HG03097 (cell line): ENCODE results near the gene TAOK1.
"Not testable (repeated sequence)": the region's sequence is repeated elsewhere in the genome, so short reads cannot be mapped to it uniquely, and the experiment has no call there.

Experiments used
- ATAC-seq: cut with Tn5 transposase; IDR thresholded peaks from one replicate; pipeline ENCODE4 v1.9.1; 2021; ENCODE audit not compliant: unreplicated experiment, low FRiP score

Gene TAOK1

GRCh38 chr17:29526322-29526721 is 136.2 kb downstream of the TAOK1 start:
- ATAC-seq = no peak

GRCh38 chr17:29533976-29534375 is 143.8 kb downstream of the TAOK1 start:
- ATAC-seq = no peak

- ATAC-seq = no peak
These were observed 153.9 kb downstream of the TAOK1 start for GRCh38 chr17:29544066-29544465.

- no peak for ATAC-seq
These were observed 155.9 kb downstream of the TAOK1 start for GRCh38 chr17:29546085-29546484.

DNA sequence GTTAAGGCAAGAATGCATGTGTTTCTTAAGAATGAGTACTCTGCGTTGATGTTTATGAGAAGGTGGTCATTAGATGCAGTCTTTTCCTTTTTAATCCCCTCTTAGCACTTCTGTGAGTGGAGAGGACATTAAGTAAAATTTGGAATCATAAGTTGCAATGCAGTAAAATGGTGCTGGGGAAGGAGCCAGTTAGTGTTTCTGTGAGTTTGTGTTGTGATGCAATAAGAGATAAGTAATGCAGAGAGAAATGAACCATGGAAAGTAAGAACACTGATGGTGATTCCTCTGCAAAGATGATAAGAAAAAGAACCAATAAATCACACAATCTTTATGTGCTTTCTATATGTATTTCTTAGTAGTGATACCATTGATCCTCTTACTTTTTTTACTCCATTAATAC is 156.7 kb downstream of the TAOK1 start:
- ATAC-seq = no peak

GRCh38 chr17:29549177-29549923 is 159.2 kb downstream of the TAOK1 start:
- ATAC-seq = peak; percentile 69

- no peak for ATAC-seq
These were observed 165.7 kb downstream of the TAOK1 start for GRCh38 chr17:29555840-29556239.

- no peak for ATAC-seq
These were observed 167.0 kb downstream of the TAOK1 start for GRCh38 chr17:29557085-29557738.

GRCh38 chr17:29557739-29558116 is 167.6 kb downstream of the TAOK1 start:
- no peak for ATAC-seq

- not testable (repeated sequence) for ATAC-seq
These were observed 168.0 kb downstream of the TAOK1 start for GRCh38 chr17:29558139-29558538.

- no peak for ATAC-seq
These were observed 169.5 kb downstream of the TAOK1 start for GRCh38 chr17:29559640-29560039.

DNA sequence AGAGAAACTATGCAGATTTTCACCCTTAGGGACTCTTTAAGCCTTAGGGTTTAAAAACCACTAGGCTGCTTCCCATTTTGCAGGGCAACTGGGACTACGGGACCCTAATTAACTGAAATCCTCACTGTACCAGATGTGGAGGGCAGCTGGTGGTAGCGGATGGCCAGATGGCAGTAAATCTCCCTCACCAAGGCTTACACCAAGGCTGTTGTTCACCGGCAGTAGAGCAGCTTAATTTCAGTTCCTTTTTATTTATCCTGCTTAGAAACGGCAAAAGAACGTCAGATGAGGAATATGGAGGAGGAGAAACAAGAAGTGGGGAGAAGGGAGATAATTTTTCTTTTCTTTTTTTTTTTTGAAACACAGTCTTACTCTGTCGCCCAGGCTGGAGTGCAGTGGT is 170.2 kb downstream of the TAOK1 start:
- ATAC-seq = no peak

DNA sequence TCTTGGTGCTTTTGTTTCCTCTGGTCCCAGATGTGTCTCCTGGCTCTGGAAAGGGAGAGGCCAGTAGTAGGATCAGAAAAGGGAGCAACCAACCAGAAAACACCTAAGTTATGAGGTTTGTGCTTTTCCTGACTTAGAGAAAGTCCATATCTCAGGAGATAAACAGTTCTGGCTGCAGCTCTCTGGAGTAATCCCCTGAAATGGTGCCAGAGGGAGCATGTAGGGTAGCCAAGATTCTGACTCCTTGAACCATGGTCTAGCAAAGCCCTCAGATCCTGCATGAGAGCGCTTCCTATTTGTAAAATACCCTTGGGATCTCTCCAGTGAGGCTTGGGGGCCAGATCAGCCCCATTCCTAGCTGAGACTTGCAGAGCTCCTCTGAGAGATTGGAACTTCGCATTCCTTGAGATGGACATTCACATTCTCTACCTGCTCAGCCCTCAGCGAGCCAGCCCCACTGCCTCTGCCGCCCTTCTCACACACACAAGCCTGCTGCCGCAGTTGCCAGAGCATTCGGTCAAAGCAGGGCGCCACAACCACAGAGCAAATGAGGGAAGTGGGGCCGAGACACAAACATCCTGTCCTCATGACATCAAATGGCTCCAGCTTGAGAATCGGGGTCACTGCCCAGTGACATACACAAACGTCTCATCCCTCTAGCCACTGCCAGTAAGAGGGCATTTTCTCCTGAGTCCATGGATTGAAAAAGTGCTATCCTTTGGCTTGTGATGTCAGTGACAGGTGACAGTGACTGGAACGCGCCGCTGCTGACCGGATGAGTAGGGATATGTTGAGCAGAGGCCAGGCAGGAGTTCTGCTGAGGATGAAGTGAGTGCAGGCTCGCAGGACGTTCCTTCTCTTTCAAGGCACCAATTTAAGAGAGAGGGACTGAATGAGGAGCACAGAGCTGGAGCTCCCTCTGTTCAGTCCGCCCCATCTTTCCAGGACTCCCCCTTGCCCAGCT is 171.7 kb downstream of the TAOK1 start:
- no peak for ATAC-seq

- ATAC-seq = no peak
These were observed 172.5 kb downstream of the TAOK1 start for GRCh38 chr17:29562615-29563014.

DNA sequence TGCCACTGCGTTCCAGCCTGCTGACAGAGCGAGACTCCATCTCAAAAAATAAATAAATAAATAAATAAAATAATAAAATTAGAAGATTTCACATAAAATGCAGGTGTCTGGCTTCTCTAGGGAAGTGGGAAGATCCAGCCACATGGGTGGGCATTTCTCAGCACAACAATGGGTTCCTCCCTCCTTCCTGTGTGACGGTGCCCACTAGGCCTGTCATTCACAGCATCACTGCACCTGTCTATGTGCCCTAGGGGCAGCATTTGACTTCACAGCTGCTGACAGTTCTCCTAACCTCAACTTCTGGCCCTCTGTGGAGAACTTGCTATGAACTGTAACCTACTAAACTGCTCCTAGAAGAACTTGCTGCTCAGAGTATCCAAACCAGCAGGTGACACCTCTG is 173.7 kb downstream of the TAOK1 start:
- ATAC-seq = no peak

DNA sequence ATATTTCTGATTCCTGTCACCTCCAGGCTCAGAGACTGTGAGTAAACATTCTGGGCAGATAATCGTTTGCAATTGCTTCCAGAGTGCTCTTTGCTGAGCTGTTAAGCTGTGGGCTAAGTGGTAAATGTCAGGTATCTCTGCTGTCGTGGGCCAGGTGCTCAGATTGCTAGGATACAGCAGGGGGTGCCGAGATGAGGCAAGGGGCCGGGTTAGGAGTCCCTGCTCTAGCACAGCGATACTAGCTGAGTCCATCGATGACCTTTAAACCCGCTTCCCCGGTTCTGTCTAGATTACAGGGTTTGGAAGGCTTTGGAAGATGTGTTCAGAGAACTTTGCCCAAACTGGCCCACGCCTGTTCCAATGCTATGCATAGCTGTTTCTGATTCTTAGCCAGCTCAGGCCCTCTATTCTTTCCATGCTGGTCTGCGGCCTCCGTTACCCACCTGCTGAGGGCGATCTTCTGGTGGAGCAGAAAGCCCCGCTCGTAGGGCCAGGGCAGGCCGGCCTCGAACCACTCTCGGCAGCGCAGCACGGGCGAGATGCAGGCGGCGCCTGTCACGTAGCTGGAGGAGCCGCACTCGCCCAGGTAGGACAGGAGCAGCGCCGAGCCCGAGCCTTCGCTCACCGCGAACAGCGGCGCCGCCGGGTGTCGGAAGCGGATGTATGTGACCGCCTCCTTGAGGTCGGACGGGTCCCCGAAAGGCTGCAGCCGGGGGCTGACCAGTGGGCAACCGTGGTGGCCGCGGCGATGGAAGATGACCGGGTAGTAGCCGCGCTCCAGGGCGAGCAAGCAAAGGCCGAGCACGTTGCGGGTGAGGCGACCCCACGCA is 175.7 kb downstream of the TAOK1 start:
- ATAC-seq = no peak

DNA sequence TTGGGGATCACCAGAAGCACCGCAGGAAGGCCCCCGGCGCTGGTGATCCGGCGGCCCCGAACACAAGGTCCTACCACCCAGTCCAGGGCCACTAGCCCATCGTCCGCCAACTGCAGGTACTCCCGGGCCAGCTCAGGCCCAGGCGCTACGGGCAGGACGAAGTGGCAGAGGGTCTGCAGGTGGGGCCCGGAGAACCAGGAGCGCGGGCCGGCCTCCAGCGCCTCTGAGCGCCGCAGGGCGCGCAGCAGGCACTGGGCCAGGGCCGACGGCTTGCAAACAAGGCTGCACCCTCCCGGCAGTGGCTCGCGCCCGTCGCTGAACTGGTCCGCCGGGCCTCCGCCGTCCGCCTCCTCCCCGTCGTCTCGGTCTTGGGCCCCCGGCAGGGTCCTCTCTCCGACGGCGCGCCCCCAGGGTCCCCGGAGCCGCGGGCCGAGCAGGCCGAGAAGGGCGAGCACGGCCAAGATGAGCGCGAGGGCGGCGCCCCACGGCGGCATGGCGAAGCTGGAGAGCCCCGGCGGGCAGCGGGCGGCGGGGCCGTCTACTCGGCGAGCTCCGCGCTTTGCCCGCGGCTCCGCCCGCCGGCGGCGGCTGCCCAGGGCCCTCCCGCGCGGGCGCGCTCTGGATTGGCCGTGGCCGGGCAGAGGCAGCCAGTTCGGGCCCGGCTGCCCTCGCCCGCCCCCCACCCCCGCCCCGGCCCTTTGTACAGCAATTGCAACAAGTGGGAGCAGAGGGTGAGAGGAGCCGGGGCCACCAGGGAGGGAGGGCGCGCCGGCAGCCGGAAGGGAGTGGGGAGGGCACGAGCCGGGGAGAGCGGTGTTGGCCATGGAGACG is 176.5 kb downstream of the TAOK1 start, which contains the start of gene ABHD15:
ABHD15 (minus strand) TSS at position 565 of the 831 bp plus-strand sequence; CDS start at position 494, 71 bp downstream.
- ATAC-seq = peak; percentile 24

DNA sequence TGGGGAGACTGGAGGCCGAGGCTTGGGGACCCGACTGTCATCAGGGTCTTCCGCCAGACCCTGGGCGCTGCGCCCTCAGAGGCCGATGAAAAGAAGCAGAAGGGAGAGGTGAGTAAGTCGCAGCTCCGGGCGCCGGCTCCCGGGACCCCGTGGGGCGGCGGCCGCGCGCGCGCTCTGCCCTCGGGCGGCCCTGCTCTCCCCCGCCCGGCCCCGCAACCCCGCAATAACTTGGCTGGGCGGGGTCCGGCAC is 177.1 kb downstream of the TAOK1 start:
- ATAC-seq = peak; percentile 14

- ATAC-seq = peak; percentile 34
These were observed 177.6 kb downstream of the TAOK1 start for GRCh38 chr17:29567554-29568330.
